Endothelial cell of umbilical vein (primary cell): ENCODE results near the gene ACAT2. TPM values are rescaled to one million over a fixed set of nuclear protein-coding genes. Genes with fewer than 3 reads are reported as not detected.

Source experiments
- BruUV-seq: library from RNA; stranded (reverse); fragments of 400-500 nt; replicated peaks from 2 replicates; lab custom pipeline; 2021; lab: Mats Ljungman, UMichigan
- CTCF ChIA-PET: fragments of 300-600, 350-600 bp; sonication (Branson Sonifier 250); formaldehyde crosslinking; loops from one replicate; lab custom pipeline; 2021; ENCODE audit warnings: antibody characterized with exemption, inconsistent platforms; lab: Charles Lee
- POLR2A ChIA-PET: fragments of 300-600, 350-600 bp; sonication (Branson Sonifier 250); formaldehyde crosslinking; loops from one replicate; lab custom pipeline; 2021; ENCODE audit warnings: antibody characterized with exemption, inconsistent platforms; lab: Charles Lee
- DNase-seq: peaks from one replicate; pipeline ENCODE4 v3.0.0-alpha.2; 2011; ENCODE audit warnings: low read depth, low spot score
- FAIRE-seq: peaks from 2 replicates; lab custom pipeline; 2011; peaks lifted over from hg19 to GRCh38; lab: Jason Lieb, UNC
- H2AFZ ChIP-seq: 2 replicates; pipeline ENCODE4 v1.6.0; 2012; ENCODE audit warnings: low read depth, low read length, control low read depth, inconsistent platforms
- H3K27ac ChIP-seq: 2 replicates; pipeline ENCODE4 v1.5.1; 2011; ENCODE audit warnings: low read depth, mild to moderate bottlenecking, control low read depth, low read length, moderate library complexity; ENCODE audit not compliant: insufficient read depth
- H3K27me3 ChIP-seq, 2 experiments: 2 replicates each; pipeline versions ENCODE4 v1.6.0 to v1.6.1; 2011; ENCODE audit warnings: low read length in 2 of 2, mixed read lengths in 1 of 2; ENCODE audit not compliant: control insufficient read depth in 2 of 2, insufficient read depth in 2 of 2
- H3K36me3 ChIP-seq, 2 experiments: 2 replicates in 1 of 2; 3 replicates in 1 of 2; pipeline ENCODE4 v1.5.1; 2011; ENCODE audit warnings: low read length in 2 of 2, mild to moderate bottlenecking in 1 of 2, moderate library complexity in 1 of 2; ENCODE audit not compliant: control insufficient read depth in 2 of 2, insufficient read depth in 2 of 2; ENCODE audit errors: extremely low read depth in 1 of 2
- H3K4me1 ChIP-seq: 3 replicates; pipeline ENCODE4 v1.5.1; 2011; ENCODE audit warnings: mild to moderate bottlenecking, low read length; ENCODE audit not compliant: control insufficient read depth, insufficient read depth; ENCODE audit errors: extremely low read depth
- H3K4me2 ChIP-seq: 2 replicates; pipeline ENCODE4 v1.6.1; 2011; ENCODE audit warnings: low read length, control low read depth, mixed read lengths; ENCODE audit not compliant: insufficient read depth
- H3K4me3 ChIP-seq, 3 experiments: fragments of 200-600 bp in 1 of 3; sonication (generic), shearing (Covaris generic) in 1 of 3; replicated peaks in 1 of 3; 2 replicates each; pipeline ENCODE4 v1.5.1; 2011 to 2016; ENCODE audit warnings: control low read depth in 3 of 3, low read length in 3 of 3, mild to moderate bottlenecking in 2 of 3, inconsistent platforms in 1 of 3, low read depth in 1 of 3, moderate library complexity in 1 of 3; ENCODE audit not compliant: insufficient read depth in 1 of 3
- H3K79me2 ChIP-seq: 2 replicates; pipeline ENCODE4 v1.6.0; 2012; ENCODE audit warnings: low read length, inconsistent platforms; ENCODE audit not compliant: control insufficient read depth, insufficient read depth
- H3K9ac ChIP-seq: replicated peaks from 2 replicates; pipeline ENCODE3; 2011; ENCODE audit warnings: low read length, control low read depth; ENCODE audit not compliant: insufficient read depth; ENCODE audit errors: extremely low read depth
- H3K9me1 ChIP-seq: replicated peaks from 3 replicates; pipeline ENCODE4 v1.6.0; 2011; ENCODE audit warnings: mild to moderate bottlenecking, low read length; ENCODE audit not compliant: control insufficient read depth, insufficient read depth; ENCODE audit errors: extremely low read depth
- H3K9me3 ChIP-seq: replicated peaks from 2 replicates; pipeline ENCODE4 v1.5.1; 2012; ENCODE audit warnings: low read length, inconsistent platforms; ENCODE audit not compliant: control insufficient read depth, insufficient read depth
- H4K20me1 ChIP-seq: replicated peaks from 2 replicates; pipeline ENCODE3; 2011; ENCODE audit warnings: mild to moderate bottlenecking, low read length; ENCODE audit not compliant: control insufficient read depth, insufficient read depth; ENCODE audit errors: extremely low read depth
- EZH2 ChIP-seq: IDR thresholded peaks from 2 replicates; pipeline ENCODE4 v1.6.1; 2012; ENCODE audit warnings: borderline replicate concordance, low read depth, mild to moderate bottlenecking, moderate library complexity, low read length, inconsistent platforms; ENCODE audit not compliant: severe bottlenecking
- FOS ChIP-seq: IDR thresholded peaks from 2 replicates; pipeline ENCODE4 v1.6.1; 2011; ENCODE audit warnings: mild to moderate bottlenecking, low read length, moderate library complexity, borderline replicate concordance; ENCODE audit not compliant: insufficient read depth
- GATA2 ChIP-seq: IDR thresholded peaks from 2 replicates; pipeline ENCODE4 v1.7.0; 2011; ENCODE audit warnings: low read depth, mild to moderate bottlenecking, moderate library complexity, mixed read lengths, low read length; ENCODE audit not compliant: insufficient read length, insufficient read depth
- MYC ChIP-seq: IDR thresholded peaks from one replicate; pipeline ENCODE4 v1.6.1; 2011; ENCODE audit warnings: mild to moderate bottlenecking, low read depth, low read length
- POLR2AphosphoS5 ChIP-seq: IDR thresholded peaks from 2 replicates; pipeline ENCODE4 v1.6.1; 2012; ENCODE audit warnings: low read depth, mild to moderate bottlenecking, control low read depth, low read length, moderate library complexity; ENCODE audit not compliant: insufficient read depth
- dilution Hi-C: fragments of 300-500 bp; cut with MboI; formaldehyde crosslinking; loops from one replicate; pipeline ENCODE4 v1.15.0; 2019; ENCODE audit warnings: low sequenced_read_pairs; ENCODE audit not compliant: extremely low pct_ligation_motif_present
- intact Hi-C: fragments of 100-400 bp; cut with micrococcal nuclease; formaldehyde crosslinking; loops from one replicate; pipeline ENCODE4 v1.10.0; 2022
- polyA plus RNA-seq, 4 experiments: library from polyadenylated mRNA; depleted of rRNA in 3 of 4; stranded (reverse) in 3 of 4; unstranded in 1 of 4; fragments of >200 nt; gene quantifications; 2 replicates each; pipeline versions ENCODE4 v1.2.1 to v1.2.3, GENCODE V29; 2011 to 2012; ENCODE audit warnings: missing spikeins in 1 of 4
- total RNA-seq: library from RNA; stranded (reverse); gene quantifications from 2 replicates; pipeline ENCODE4 v1.2.3, GENCODE V29; 2021
- TF ChIP-seq, protein P1 (sequence below), 2 donors: IDR thresholded peaks; 1 replicate in 1 of 2; 2 replicates in 1 of 2; pipeline ENCODE4 v1.5.1; 2011; ENCODE audit warnings: low read length in 2 of 2, mild to moderate bottlenecking in 2 of 2, moderate library complexity in 2 of 2, control low read depth in 1 of 2, inconsistent platforms in 1 of 2, low read depth in 1 of 2; ENCODE audit not compliant: insufficient read depth in 1 of 2; ENCODE audit errors: extremely low read depth in 1 of 2
- TF ChIP-seq, protein P2 (sequence below): IDR thresholded peaks from 2 replicates; pipeline ENCODE4 v1.6.1; 2011; ENCODE audit not compliant: insufficient read depth, insufficient read length

ACAT2 gene
- total and polyA plus RNA-seq, 2 donors (not counting 3 experiments of a cell fraction or from before 2014, with no cell fraction given): 44.6 to 114 TPM

DNA sequence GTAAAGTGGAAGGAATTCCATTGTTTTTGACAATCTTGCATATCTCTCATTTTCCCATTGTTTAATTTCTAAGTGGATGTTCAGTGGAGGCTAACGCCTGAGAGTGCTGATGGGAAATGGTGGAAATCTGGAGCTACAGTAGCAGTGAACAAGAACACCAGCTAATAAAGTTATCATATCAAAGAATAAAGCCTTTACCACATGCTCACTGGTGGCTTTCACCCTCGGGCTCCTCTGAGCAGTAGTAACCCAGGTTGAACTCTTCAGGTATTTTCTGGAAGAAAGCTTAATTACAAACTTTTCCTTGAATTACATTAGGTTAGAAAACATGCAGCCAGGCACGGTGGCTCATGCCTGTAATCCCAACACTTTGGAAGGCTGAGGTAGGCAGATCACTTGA is 10.4 kb upstream of the ACAT2 start:
- intact Hi-C loops (no loop called here), dilution Hi-C loops (no loop called here)
- no peak overlapping the region for H2AFZ ChIP-seq
- peaks cover 18 to 33% of the 10 kb centered on the region in 2 experiments for H3K36me3 ChIP-seq
- no peaks in the 10 kb centered on the region for H3K27me3 ChIP-seq
- no peaks in the 10 kb centered on the region for H3K4me1 ChIP-seq
- no peak for DNase-seq
- no peaks in the 10 kb centered on the region for H3K9me3 ChIP-seq
- no peak overlapping the region for H3K4me3 ChIP-seq
- TF ChIP-seq EZH2 (no peak), GATA2 (no peak), FOS (no peak), POLR2AphosphoS5 (no peak), MYC (no peak)
- TF ChIP-seq, protein P1, sequence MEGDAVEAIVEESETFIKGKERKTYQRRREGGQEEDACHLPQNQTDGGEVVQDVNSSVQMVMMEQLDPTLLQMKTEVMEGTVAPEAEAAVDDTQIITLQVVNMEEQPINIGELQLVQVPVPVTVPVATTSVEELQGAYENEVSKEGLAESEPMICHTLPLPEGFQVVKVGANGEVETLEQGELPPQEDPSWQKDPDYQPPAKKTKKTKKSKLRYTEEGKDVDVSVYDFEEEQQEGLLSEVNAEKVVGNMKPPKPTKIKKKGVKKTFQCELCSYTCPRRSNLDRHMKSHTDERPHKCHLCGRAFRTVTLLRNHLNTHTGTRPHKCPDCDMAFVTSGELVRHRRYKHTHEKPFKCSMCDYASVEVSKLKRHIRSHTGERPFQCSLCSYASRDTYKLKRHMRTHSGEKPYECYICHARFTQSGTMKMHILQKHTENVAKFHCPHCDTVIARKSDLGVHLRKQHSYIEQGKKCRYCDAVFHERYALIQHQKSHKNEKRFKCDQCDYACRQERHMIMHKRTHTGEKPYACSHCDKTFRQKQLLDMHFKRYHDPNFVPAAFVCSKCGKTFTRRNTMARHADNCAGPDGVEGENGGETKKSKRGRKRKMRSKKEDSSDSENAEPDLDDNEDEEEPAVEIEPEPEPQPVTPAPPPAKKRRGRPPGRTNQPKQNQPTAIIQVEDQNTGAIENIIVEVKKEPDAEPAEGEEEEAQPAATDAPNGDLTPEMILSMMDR (IDR thresholded peaks at IDR 0.05; ENCODE audit: extremely low read depth in 1 of 2, insufficient read depth in 1 of 2, low read depth in 1 of 2, low read length in 2 of 2): no peak
- TF ChIP-seq, protein P2, sequence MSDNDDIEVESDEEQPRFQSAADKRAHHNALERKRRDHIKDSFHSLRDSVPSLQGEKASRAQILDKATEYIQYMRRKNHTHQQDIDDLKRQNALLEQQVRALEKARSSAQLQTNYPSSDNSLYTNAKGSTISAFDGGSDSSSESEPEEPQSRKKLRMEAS: no peak
- CTCF ChIA-PET: interaction anchor here (0.8 to 1.0 kb wide), 2 partner anchors 11 to 60 kb away, joined by 3 read pairs; partner anchors contain the start of gene ACAT2
- no peak overlapping the region for H3K9ac ChIP-seq
- FAIRE-seq: no peak
- no peaks in the 10 kb centered on the region for H4K20me1 ChIP-seq
- H3K27ac ChIP-seq: no peak overlapping the region
- no TSS peak for BruUV-seq
- POLR2A ChIA-PET: no interaction called here
- H3K4me2 ChIP-seq: no peak overlapping the region
- peaks cover 14% of the 10 kb centered on the region for H3K79me2 ChIP-seq
- no peaks in the 10 kb centered on the region for H3K9me1 ChIP-seq
